DND-41 (cell line): ENCODE data around the gene NAIF1.

Experiments used
- ATAC-seq: fragments of 200-7000 bp; cut with Tn5 transposase; 3 replicates; pipeline ENCODE4 v1.9.1; 2021; ENCODE audit warnings: low read depth; ENCODE audit not compliant: insufficient read depth
- DNase-seq: peaks from one replicate; pipeline ENCODE4 v3.0.0-alpha.2; 2020
- H2AFZ ChIP-seq: 2 replicates; pipeline ENCODE4 v1.6.0; 2012; ENCODE audit warnings: low read depth, low read length
- H3K27ac ChIP-seq: 2 replicates; pipeline ENCODE4 v1.5.1; 2012; ENCODE audit warnings: low read length, inconsistent platforms
- H3K27me3 ChIP-seq: fragments of 200-600 bp; sonication (generic); 2 replicates; pipeline ENCODE4 v1.6.0; 2012; ENCODE audit warnings: low read length, mild to moderate bottlenecking, inconsistent platforms; ENCODE audit not compliant: insufficient read depth, poor library complexity
- H3K36me3 ChIP-seq: 2 replicates; pipeline ENCODE4 v1.5.1; 2012; ENCODE audit warnings: low read length, inconsistent platforms; ENCODE audit not compliant: insufficient read depth
- H3K4me1 ChIP-seq: 2 replicates; pipeline ENCODE4 v1.5.1; 2012; ENCODE audit warnings: mild to moderate bottlenecking, low read length; ENCODE audit not compliant: insufficient read depth
- H3K4me2 ChIP-seq: 2 replicates; pipeline ENCODE4 v1.6.0; 2012; ENCODE audit warnings: mild to moderate bottlenecking, moderate library complexity, low read length, inconsistent platforms; ENCODE audit not compliant: insufficient read depth
- H3K4me3 ChIP-seq, 2 experiments: fragments of 200-600 bp in 1 of 2; shearing (Covaris generic) in 1 of 2; 2 replicates each; pipeline ENCODE4 v1.5.1; 2012 to 2016; ENCODE audit warnings: inconsistent platforms in 2 of 2, low read length in 2 of 2, mild to moderate bottlenecking in 2 of 2, low read depth in 1 of 2, moderate library complexity in 1 of 2
- H3K79me2 ChIP-seq: 2 replicates; pipeline ENCODE4 v1.6.0; 2012; ENCODE audit warnings: low read length, inconsistent platforms; ENCODE audit not compliant: insufficient read depth
- H3K9ac ChIP-seq: 2 replicates; pipeline ENCODE4 v1.6.0; 2012; ENCODE audit warnings: low read depth, mild to moderate bottlenecking, inconsistent platforms, low read length, moderate library complexity
- H3K9me3 ChIP-seq: 2 replicates; pipeline ENCODE4 v1.5.1; 2012; ENCODE audit warnings: low read length, moderate library complexity, mild to moderate bottlenecking, inconsistent platforms; ENCODE audit not compliant: insufficient read depth, severe bottlenecking
- H4K20me1 ChIP-seq: 2 replicates; pipeline ENCODE4 v1.6.0; 2012; ENCODE audit warnings: low read length; ENCODE audit not compliant: insufficient read depth
- EZH2 ChIP-seq: IDR thresholded peaks from 3 replicates; pipeline ENCODE4 v1.6.1; 2012; ENCODE audit warnings: borderline replicate concordance, low read depth, mild to moderate bottlenecking, moderate library complexity, low read length, inconsistent platforms; ENCODE audit not compliant: severe bottlenecking
- TF ChIP-seq, protein P1 (sequence below): IDR thresholded peaks from 2 replicates; pipeline ENCODE4 v1.5.1; 2012; ENCODE audit warnings: borderline replicate concordance, low read length, moderate library complexity, mild to moderate bottlenecking; ENCODE audit not compliant: poor library complexity, severe bottlenecking; ENCODE audit errors: extremely low read depth

Gene NAIF1

DNA sequence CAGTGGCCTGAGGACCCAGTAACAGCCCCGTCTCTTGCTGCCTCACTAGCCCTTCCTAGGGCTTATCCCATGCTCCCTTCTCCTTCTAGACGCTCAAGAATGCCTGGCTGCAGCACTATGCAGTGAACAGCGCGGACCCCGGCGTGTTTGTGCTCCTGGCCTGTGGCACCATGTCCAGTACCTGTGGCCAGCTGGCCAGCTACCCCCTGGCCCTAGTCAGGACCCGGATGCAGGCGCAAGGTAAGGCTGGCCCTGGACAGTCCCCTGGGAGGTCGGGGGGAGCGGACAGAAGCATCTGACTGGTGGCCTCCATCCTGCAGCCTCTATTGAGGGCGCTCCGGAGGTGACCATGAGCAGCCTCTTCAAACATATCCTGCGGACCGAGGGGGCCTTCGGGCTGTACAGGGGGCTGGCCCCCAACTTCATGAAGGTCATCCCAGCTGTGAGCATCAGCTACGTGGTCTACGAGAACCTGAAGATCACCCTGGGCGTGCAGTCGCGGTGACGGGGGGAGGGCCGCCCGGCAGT lies 39.9 kb upstream of the NAIF1 start:
- H3K36me3 ChIP-seq: peaks cover 56% of the 10 kb centered on the region
- TF ChIP-seq, protein P1, sequence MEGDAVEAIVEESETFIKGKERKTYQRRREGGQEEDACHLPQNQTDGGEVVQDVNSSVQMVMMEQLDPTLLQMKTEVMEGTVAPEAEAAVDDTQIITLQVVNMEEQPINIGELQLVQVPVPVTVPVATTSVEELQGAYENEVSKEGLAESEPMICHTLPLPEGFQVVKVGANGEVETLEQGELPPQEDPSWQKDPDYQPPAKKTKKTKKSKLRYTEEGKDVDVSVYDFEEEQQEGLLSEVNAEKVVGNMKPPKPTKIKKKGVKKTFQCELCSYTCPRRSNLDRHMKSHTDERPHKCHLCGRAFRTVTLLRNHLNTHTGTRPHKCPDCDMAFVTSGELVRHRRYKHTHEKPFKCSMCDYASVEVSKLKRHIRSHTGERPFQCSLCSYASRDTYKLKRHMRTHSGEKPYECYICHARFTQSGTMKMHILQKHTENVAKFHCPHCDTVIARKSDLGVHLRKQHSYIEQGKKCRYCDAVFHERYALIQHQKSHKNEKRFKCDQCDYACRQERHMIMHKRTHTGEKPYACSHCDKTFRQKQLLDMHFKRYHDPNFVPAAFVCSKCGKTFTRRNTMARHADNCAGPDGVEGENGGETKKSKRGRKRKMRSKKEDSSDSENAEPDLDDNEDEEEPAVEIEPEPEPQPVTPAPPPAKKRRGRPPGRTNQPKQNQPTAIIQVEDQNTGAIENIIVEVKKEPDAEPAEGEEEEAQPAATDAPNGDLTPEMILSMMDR: no peak
- TF ChIP-seq EZH2: no peak
- H4K20me1 ChIP-seq: no peaks in the 10 kb centered on the region; the same call in 1 of the 2 replicates
- H3K9ac ChIP-seq: no peak overlapping the region
- no peak overlapping the region for H2AFZ ChIP-seq
- no peaks in the 10 kb centered on the region for H3K9me3 ChIP-seq
- H3K27ac ChIP-seq: no peak overlapping the region; the same call in 1 of the 2 replicates
- ATAC-seq (no peak), DNase-seq (no peak)
- H3K4me3 ChIP-seq: no peak overlapping the region
- peaks cover 26% of the 10 kb centered on the region for H3K4me1 ChIP-seq
- H3K79me2 ChIP-seq: no peaks in the 10 kb centered on the region
- no peak overlapping the region for H3K4me2 ChIP-seq
- no peaks in the 10 kb centered on the region for H3K27me3 ChIP-seq

DNA sequence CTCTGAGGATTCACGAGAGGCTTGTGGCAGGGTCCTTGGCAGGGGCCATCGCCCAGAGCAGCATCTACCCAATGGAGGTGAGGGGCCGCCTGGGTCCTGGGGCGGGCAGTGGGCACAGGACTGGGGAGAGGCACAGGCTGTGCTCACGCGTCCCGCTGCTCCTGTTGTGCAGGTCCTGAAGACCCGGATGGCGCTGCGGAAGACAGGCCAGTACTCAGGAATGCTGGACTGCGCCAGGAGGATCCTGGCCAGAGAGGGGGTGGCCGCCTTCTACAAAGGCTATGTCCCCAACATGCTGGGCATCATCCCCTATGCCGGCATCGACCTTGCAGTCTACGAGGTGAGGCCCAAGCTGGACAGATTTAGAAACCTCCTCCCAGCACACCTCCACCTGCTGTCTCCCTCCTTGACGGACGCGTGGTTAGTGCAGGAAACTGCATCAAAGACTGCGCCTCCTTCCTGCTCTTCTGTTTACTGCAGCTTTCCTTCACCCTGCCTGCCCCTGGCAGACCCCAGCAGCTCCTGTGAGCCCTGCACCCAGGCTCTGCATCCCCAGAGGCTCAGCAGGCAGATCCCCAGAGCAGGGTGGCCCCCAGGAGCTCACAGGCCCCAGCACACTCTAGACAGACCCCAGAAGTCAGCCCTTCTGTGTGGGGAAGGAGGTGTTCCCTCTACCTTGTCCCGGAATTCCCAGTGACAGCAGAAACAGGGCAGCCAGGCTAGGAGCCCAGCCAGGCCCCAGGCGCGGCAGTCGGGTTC lies 39.2 kb upstream of the NAIF1 start:
- Histone ChIP-seq H3K27ac (peak overlapping the region; percentile 55), H4K20me1 (no peaks in the 10 kb centered on the region; the same call in 1 of the 2 replicates), H3K9me3 (no peaks in the 10 kb centered on the region), H3K79me2 (no peaks in the 10 kb centered on the region), H3K4me3 (no peak overlapping the region), H2AFZ (no peak overlapping the region), H3K4me2 (no peak overlapping the region), H3K27me3 (no peaks in the 10 kb centered on the region), H3K36me3 (peaks cover 61% of the 10 kb centered on the region), H3K9ac (no peak overlapping the region), H3K4me1 (peaks cover 32% of the 10 kb centered on the region)
- peak; percentile 27 for DNase-seq
- TF ChIP-seq EZH2: no peak
- TF ChIP-seq, protein P1: peak; percentile 31
- no peak for ATAC-seq

DNA sequence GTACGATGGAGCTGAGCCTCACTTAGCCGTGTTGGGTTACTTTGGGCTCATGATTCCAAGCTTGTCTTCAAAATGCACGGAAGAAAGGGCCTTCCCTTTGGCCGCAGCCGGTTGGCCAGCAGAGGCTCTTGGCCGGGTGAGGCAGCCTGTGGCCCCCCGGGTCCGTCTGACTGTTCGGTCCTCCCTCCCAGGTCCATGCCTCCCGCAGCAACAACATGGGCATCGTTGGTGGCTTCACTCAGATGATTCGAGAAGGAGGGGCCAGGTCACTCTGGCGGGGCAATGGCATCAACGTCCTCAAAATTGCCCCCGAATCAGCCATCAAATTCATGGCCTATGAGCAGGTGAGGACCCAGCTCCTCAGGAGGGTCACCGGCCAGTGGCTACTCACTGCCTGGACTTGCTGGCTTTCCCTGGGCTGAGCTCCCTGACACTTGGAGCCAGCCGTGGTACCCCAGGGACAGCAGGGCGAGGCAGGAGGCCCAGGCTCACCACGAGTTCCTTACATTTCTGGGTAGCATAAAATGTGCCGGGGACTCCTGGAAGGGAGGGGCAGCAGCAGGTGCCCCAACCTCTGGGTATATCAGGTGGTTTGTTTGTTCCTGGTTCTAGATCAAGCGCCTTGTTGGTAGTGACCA lies 38.5 kb upstream of the NAIF1 start:
- no peak for DNase-seq
- Histone ChIP-seq H3K27ac (peak overlapping the region; percentile 46; the same call in 1 of the 2 replicates), H3K9me3 (no peaks in the 10 kb centered on the region), H2AFZ (no peak overlapping the region), H3K9ac (no peak overlapping the region), H3K4me2 (no peak overlapping the region), H3K27me3 (no peaks in the 10 kb centered on the region), H3K79me2 (no peaks in the 10 kb centered on the region; the same call in 1 of the 2 replicates), H3K4me1 (peaks cover 39% of the 10 kb centered on the region), H4K20me1 (no peaks in the 10 kb centered on the region; the same call in 1 of the 2 replicates), H3K4me3 (no peak overlapping the region), H3K36me3 (peaks cover 68% of the 10 kb centered on the region)
- ATAC-seq: no peak
- TF ChIP-seq, protein P1: no peak
- no peak for TF ChIP-seq EZH2
